Nephron (organoid): Measurements from ENCODE around the gene NEU2.

Source experiments
- H3K27ac Mint-ChIP-seq, 3 experiments: 2 replicates each; pipeline ENCODE4 v1.8.0; 2020; ENCODE audit warnings: mixed read lengths in 3 of 3, mild to moderate bottlenecking in 2 of 3, moderate library complexity in 1 of 3
- H3K27me3 Mint-ChIP-seq: 2 replicates; pipeline ENCODE4 v1.8.0; 2021; ENCODE audit warnings: low read depth, mild to moderate bottlenecking, moderate library complexity, mixed read lengths
- H3K36me3 Mint-ChIP-seq: 2 replicates; pipeline ENCODE4 v1.8.0; 2020; ENCODE audit warnings: low read depth, mixed read lengths
- H3K4me1 Mint-ChIP-seq: 2 replicates; pipeline ENCODE4 v1.8.0; 2020; ENCODE audit warnings: mixed read lengths
- H3K4me3 Mint-ChIP-seq, 3 experiments: 2 replicates each; pipeline ENCODE4 v1.8.0; 2020; ENCODE audit warnings: mild to moderate bottlenecking in 3 of 3, mixed read lengths in 3 of 3, moderate library complexity in 2 of 3
- H3K9me3 Mint-ChIP-seq: 2 replicates; pipeline ENCODE4 v1.8.0; 2020; ENCODE audit warnings: mixed read lengths
- TF ChIP-seq, protein P1 (sequence below), 3 experiments: fragments of 200-600 bp; sonication (generic); IDR thresholded peaks; one replicate each; pipeline ENCODE4 v1.5.0; 2021; ENCODE audit warnings: antibody characterized with exemption in 3 of 3; ENCODE audit not compliant: unreplicated experiment in 3 of 3

Gene NEU2

DNA sequence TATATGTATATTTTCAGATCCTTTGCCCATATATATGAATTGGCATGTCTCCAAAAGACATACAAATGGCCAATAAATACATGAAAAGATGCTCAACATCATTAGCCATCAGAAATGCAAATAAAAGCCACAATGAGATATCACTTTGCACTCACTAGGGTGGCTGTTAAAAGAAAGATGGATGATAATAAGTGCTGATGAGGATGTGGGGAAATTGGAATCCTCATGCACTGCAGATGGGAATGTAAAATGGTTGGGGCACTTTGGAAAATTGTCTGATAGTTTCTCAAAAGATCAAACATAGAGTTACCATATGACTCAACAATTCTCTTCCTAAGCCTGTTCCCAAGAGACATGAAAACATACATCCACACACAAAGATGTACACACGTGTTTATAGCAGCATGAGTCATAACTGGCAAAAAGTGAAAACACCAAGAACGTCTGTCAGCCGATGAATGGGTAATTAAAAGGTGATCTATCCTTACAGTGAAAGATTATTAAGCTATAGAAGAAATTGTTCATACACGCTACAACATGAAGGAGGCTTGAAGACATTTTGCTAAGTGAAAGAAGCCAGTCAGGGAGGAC lies 39.1 kb upstream of the NEU2 start:
- H3K9me3 Mint-ChIP-seq = peaks cover 4% of the 10 kb centered on the region
- H3K27me3 Mint-ChIP-seq = no peaks in the 10 kb centered on the region
- no peak overlapping the region for H3K27ac Mint-ChIP-seq
- H3K4me1 Mint-ChIP-seq = peaks cover 6% of the 10 kb centered on the region
- no peak overlapping the region for H3K4me3 Mint-ChIP-seq
- H3K36me3 Mint-ChIP-seq = no peaks in the 10 kb centered on the region
- TF ChIP-seq, protein P1, sequence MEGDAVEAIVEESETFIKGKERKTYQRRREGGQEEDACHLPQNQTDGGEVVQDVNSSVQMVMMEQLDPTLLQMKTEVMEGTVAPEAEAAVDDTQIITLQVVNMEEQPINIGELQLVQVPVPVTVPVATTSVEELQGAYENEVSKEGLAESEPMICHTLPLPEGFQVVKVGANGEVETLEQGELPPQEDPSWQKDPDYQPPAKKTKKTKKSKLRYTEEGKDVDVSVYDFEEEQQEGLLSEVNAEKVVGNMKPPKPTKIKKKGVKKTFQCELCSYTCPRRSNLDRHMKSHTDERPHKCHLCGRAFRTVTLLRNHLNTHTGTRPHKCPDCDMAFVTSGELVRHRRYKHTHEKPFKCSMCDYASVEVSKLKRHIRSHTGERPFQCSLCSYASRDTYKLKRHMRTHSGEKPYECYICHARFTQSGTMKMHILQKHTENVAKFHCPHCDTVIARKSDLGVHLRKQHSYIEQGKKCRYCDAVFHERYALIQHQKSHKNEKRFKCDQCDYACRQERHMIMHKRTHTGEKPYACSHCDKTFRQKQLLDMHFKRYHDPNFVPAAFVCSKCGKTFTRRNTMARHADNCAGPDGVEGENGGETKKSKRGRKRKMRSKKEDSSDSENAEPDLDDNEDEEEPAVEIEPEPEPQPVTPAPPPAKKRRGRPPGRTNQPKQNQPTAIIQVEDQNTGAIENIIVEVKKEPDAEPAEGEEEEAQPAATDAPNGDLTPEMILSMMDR (IDR thresholded peaks at IDR 0.05; ENCODE audit: unreplicated experiment in 3 of 3) = no peak

DNA sequence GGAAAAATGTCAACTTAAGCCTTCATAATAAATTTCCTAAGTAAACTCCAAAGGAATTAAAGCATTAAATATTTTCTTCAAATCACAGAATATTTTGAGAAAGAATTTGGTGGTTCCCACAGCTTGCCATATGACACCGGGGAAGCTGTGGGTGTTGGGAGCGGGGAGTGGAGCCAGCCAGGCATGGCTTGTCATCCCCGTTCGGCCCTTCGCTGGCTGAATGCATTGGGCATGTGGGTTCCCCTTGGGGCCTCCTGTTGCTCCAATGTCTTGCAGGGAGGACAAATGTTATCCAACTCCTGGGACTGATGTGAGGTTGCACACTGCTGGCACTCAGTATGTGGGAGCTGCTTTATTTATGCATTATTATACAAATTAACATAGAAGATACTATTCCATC lies 38.0 kb upstream of the NEU2 start:
- H3K4me3 Mint-ChIP-seq = no peak overlapping the region
- H3K27ac Mint-ChIP-seq = no peak overlapping the region
- TF ChIP-seq, protein P1 (IDR thresholded peaks at IDR 0.05; ENCODE audit: unreplicated experiment in 3 of 3) = no peak
- no peaks in the 10 kb centered on the region for H3K27me3 Mint-ChIP-seq
- peaks cover 4% of the 10 kb centered on the region for H3K9me3 Mint-ChIP-seq
- H3K4me1 Mint-ChIP-seq = peaks cover 4% of the 10 kb centered on the region
- no peaks in the 10 kb centered on the region for H3K36me3 Mint-ChIP-seq

DNA sequence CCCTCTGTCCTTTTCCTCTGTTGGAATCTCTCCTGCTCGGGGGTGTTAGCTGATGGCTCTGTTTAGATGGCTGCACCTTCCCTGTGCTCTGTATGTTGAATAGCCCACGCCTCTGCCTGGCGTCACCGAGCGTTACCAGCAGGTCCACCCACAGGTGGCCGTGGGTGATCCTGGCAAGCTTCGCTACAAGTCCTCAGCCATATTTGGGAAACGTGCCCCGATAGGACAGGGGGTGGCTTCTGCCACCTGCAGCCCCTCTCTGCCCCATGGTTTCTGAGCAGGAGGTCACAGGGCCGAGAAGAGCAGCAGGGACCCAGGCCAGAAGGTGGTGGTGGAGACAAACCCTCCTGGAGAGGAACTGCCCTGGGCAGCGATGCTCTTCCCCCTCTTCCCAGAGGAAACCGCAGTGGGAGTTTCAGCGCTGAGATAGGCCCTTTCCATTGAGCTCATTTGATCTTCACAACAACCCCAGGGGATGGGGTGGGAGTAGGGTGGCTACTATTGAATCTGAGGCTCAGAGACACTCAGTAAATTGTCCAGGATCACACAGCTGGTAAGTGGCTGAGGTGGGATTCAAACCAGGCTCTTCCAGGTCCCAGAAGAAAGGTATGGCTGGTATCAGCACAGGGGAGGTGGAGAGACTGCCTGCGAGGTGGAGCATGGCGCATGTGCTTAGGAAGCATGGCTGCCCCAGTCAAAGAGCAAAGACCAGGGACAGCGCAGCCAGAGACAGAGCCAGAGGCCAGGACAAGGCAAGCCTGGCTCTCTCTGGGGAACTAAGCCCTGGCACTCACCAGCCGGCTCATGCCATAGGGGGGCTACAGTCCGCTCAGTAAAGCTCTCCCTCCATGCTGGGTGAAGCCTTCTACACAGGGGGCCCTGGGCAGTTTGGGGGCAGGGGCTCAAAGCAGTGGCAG lies 34.5 kb upstream of the NEU2 start:
- H3K36me3 Mint-ChIP-seq = no peaks in the 10 kb centered on the region
- no peak overlapping the region for H3K27ac Mint-ChIP-seq
- H3K4me1 Mint-ChIP-seq = peaks cover 7% of the 10 kb centered on the region
- peaks cover 4% of the 10 kb centered on the region for H3K9me3 Mint-ChIP-seq
- TF ChIP-seq, protein P1 (IDR thresholded peaks at IDR 0.05; ENCODE audit: unreplicated experiment in 3 of 3) = no peak
- H3K27me3 Mint-ChIP-seq = peaks cover 4% of the 10 kb centered on the region
- no peak overlapping the region for H3K4me3 Mint-ChIP-seq

DNA sequence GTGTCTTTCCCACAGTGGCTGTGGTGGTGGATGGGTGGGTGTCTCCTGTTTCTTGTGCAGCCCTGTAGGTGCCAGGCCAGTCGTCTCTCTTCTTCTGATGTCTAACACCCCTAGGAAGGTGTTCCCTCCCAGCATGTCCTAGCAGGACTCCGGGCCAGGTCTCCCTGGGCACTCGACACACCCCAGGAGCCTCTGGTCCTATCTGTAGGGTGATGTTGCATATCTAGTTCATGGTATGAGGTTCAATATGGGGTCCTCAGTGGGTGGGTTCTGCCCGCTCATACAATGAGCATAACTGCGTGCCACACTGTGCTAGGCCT lies 33.8 kb upstream of the NEU2 start:
- H3K36me3 Mint-ChIP-seq = no peaks in the 10 kb centered on the region
- TF ChIP-seq, protein P1 (IDR thresholded peaks at IDR 0.05; ENCODE audit: unreplicated experiment in 3 of 3) = no peak
- H3K4me3 Mint-ChIP-seq = no peak overlapping the region

DNA sequence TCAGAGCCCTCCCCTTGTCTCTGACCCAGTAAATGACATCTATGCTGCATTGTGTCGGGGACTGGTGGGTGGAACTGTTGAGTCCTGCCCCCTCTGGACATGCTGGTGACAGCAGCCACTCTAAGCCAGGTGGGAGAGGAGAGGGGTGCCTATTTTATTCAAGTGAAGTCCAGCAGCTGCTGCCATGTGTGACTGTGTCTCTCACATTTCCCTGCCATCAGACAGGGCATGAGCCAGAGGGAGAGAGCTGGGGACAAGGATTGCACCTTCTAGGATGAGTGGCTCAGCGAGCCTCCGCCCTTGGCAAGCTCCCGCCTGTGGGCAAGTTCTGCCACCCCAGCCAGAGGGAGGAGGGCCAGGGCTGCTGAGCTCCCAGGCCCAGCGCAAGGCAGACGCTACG lies 33.1 kb upstream of the NEU2 start:
- Mint-ChIP-seq H3K36me3 (no peaks in the 10 kb centered on the region), H3K27ac (peak overlapping the region in 2 of 3 experiments; percentile 19 to 41), H3K9me3 (no peaks in the 10 kb centered on the region), H3K27me3 (peaks cover 4% of the 10 kb centered on the region), H3K4me3 (no peak overlapping the region), H3K4me1 (peaks cover 11% of the 10 kb centered on the region)
- TF ChIP-seq, protein P1 (IDR thresholded peaks at IDR 0.05; ENCODE audit: unreplicated experiment in 3 of 3) = no peak

More for the DNA sequence above, 33.8 kb upstream of the NEU2 start:
- H3K4me1 Mint-ChIP-seq = peaks cover 11% of the 10 kb centered on the region
- H3K27ac Mint-ChIP-seq = no peak overlapping the region
- peaks cover 1% of the 10 kb centered on the region for H3K9me3 Mint-ChIP-seq
- H3K27me3 Mint-ChIP-seq = peaks cover 4% of the 10 kb centered on the region
